ENCODE measurements around the gene TMEM271.

GRCh38 chr4:616091-616490 is 40.0 kb upstream of the TMEM271 start:
- TF ChIP-seq CTCF (IDR thresholded peaks at IDR 0.05 in 8 of 11, conservative IDR thresholded peaks at IDR 0.05 in 3 of 11) (no peak), POLR2AphosphoS5 (IDR thresholded peaks at IDR 0.05) (no peak)
